ENCODE measurements around the gene AFAP1.

The AFAP1 gene

GRCh38 chr4:7782783-7783182, 156.9 kb downstream of the AFAP1 start:
- no peak for DNase-seq (ENCODE audit: low spot score)

- no peak for DNase-seq (ENCODE audit: low spot score)
Observed at GRCh38 chr4:7781993-7782392, 157.7 kb downstream of the AFAP1 start.

- DNase-seq (ENCODE audit: low spot score), result no peak
Observed at GRCh38 chr4:7781366-7781765, 158.3 kb downstream of the AFAP1 start.

DNA sequence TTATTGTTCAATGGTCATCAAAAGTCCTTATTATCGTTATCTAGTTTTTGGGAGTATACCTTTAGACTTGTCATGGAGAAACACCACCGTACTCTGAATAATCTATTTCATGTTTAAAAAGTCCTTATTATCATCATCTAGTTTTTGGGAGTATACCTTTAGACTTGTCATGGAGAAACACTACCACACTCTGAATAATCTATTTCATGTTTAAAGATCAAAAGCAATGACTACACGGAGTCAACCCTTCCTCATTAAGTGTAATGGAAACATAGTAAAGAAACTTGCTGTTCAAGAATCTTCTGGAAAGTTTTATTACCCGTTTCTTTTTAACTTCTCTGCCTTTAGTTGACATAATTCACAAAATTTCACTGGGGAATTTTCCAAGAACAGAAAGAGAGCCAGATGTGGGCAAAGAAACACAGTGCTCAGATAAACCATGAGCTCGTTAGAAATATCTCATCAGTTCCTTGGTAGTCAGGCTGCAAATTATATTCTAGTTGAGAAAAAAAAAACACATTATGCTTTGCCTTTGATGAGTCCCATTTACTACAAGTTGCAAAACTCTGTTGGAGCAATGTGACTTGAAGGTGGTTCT, 158.8 kb downstream of the AFAP1 start:
- no peak for DNase-seq (ENCODE audit: low spot score)

DNA sequence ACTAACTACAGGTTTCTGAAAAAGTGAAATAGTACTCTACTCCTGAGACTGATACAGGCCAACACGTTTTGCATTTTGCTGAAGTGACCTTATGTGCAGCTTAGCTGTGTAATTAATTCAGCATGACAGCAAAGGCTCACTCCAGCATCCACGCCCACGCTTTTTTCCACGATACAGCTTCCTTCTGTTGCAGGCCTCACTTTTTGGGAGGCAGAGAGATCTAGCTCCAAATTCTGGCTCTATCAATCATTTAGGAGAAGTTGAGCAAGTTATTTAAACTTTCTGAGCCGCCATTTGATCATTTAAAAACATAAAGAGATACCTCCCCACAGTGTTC, 160.3 kb downstream of the AFAP1 start:
- DNase-seq (ENCODE audit: low spot score), result no peak

DNA sequence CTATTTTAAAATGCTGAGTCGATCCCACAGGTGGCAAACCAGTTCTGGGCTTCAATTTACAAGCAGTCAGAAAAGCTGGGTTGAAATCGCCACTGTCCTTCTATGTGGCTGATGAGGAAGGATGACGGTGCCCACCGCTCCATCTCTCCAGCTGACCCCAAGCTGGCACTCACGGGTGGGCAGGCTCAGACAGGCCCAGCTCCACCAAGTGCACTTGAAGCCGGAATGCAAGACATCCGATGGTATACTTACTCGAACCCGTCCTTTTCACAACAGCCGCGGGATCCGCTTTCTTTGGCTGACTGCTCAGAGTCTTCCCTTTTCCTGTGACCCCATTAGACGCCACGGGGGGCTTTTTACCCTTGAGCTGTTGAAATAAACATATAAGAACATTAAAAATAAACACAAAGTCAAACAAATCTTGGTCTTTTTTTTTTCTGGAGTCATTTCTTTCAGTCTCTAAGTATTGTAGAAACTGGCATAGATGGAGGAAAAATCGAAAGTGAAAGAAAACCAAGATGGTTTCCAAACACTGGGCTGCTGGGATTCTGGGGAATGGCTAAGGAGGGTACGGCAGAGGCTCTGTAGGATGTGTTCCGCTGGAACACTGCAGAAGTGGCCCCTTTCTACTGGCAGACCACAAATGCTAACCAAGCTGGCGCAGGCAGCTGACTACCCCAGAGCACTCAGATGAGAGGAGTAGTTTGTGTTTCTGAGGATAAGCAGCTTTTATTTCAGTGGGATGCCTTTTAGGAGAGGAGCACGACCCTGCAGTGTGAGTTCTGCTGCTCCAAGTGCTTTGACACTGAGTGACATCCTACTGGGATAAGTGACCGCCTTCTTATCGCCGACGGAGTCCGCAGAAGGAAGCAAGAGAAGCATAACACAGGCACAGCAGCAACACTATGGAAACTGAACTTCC, 160.9 kb downstream of the AFAP1 start:
- no peak for DNase-seq (ENCODE audit: low spot score)

DNA sequence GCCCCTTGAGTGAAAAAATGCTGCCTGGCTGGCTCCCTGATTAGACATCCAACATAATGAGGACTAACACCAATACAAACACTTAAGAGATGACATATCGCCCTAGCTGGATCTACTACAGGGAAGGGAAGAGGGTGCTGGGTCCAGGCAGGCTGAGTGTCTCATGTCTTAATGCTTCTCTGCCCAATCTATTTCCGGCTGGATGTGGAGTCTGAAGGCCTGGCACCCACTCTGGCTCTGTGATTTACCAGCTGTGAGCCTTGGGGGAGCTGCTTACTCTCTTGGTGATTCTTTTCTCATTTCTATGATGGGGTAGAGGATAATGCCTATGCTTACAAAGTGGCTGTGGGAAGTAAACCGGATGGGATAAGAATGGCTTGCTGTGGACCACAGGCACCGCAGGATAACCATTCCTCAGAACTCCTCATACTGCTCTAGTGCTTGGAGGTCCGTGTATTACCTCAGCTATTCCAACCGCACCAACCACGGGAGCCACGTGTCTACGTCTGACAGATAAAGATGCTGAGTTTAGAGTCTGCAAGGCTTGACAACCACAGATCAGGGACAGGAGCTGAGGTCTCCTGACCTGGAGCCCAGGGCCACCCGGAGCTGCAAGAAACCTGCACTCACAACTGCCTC, 161.7 kb downstream of the AFAP1 start:
- no peak for DNase-seq (ENCODE audit: low spot score)

GRCh38 chr4:7777017-7777710, 162.5 kb downstream of the AFAP1 start:
- peak; percentile 35 for DNase-seq (ENCODE audit: low spot score)

- DNase-seq (ENCODE audit: low spot score), result no peak
Observed at GRCh38 chr4:7775396-7775795, 164.3 kb downstream of the AFAP1 start.

- no peak for DNase-seq (ENCODE audit: low spot score)
Observed at GRCh38 chr4:7774301-7775294, 165.1 kb downstream of the AFAP1 start.

DNA sequence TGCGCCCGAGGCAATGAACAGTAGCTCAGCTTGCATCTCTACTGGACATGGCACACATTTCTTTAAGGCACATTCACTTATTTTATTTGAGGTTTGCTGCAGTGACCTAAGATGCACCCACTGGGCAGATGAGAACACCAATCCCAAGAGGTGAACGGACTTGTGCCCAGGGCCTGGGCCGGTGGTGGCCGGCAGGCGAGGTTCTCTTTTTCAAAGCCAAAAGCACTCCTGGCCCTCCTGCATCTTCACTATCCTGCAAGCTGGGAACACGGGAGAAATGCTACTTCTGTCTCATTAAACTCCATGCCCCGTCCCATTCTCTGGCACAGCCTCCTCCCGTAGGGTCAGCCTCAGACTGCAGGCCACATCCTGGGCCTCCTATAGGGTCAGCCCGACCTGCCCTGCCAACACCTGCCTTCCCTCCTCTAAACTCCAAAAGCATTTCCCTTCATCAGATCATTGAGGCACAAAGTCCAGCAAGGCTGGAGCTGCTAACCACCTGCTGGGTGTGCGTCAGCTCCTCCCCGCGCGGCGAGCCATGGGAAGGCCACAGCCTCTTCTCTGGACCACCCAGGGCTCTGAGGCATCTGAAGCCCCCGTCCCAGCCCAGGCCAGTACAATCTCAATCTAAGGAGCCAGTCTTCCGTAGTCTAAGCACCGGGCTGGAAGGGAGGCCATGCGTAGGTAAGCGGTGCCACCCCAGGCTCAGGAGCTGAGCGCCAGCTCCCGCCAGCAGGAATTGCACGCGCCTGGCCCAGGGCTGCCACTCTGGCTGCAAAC, 166.1 kb downstream of the AFAP1 start:
- no peak for DNase-seq (ENCODE audit: low spot score)

GRCh38 chr4:7772711-7773385, 166.8 kb downstream of the AFAP1 start:
- no peak for DNase-seq (ENCODE audit: low spot score)

- no peak for DNase-seq (ENCODE audit: low spot score)
Observed at GRCh38 chr4:7771541-7772507, 167.8 kb downstream of the AFAP1 start.

DNA sequence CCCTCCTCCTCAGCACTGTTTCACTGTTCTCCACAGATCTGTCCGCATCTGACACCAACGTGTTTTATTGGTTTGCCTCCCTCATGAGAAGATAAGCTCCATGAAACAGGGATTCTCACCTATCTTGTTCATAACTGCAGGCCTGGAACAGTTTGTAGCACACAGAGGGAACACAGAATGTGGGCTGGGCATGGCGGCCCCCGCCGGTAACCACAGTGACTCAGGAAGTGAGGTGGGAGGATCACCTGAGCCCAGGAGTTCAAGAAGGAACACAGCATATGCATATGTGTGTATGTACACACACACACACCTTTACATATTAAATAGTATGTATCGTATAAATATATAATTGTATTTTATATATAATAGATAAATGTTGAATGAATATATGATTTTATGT, 168.6 kb downstream of the AFAP1 start:
- DNase-seq (ENCODE audit: low spot score), result no peak

GRCh38 chr4:7770224-7771050, 169.2 kb downstream of the AFAP1 start:
- DNase-seq (ENCODE audit: low spot score), result peak; percentile 19

DNA sequence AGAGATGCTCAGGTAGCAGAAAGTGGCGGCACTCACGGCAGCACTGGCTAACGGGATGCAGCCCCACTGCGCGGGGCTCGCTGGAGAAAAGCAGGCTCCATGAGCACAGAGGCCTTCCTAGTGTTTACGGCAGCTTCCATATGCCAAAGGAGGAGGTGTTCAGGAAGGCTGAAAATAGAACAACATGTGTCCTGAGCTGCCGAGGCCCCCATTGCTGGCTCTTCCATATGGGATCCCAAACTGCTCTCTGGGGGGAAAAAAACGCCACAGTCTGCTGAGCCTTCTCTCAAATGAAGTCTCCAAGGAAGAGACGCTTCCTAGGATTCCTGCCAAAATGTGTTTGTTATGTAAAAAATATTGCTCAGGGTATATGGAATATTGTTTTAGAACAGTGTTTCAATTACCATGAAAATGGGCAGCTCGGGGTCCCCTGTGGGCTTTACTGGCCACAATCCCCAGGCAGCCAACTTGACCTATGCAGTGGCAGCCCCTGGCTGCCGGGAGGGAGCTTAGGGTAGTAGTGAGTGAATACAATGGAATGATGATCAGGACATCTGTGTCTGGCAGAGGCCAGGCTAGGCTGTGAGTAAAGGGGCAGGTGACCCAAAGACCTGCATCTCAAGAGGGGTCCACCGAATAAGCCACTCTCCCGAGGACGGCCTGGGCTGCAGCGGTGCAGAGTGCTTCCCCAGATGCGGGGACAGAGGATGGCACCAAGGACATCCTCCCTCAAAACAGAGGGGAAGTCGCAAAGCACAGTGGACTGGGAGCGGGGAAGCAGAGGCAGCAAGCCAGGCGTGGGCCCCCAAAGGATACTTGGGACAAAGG, 170.1 kb downstream of the AFAP1 start:
- DNase-seq (ENCODE audit: low spot score), result peak; percentile 15

DNA sequence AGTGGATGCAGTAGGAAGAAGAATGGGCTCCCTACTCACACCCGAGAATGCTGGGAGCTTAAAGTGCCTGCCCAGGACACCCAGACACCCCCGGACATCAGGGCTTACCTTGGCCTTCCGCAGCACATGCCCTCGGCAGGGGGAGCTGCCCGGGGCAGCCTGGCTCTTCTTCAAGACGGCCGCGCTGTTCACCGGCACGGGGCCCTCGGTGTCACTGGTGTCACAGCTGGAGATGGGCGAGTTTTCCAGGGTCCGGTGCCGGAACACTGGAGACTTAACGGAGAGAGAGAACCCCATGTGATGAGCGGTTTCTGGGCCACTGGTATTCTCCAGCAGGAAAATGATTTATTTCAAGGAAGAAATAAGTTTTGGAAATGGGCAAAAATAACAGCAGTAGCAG, 170.9 kb downstream of the AFAP1 start:
- DNase-seq (ENCODE audit: low spot score), result no peak

All from cerebellar cortex (tissue), 1 donor.